Measurements from ENCODE around the gene TTBK1.

The TTBK1 gene

DNA sequence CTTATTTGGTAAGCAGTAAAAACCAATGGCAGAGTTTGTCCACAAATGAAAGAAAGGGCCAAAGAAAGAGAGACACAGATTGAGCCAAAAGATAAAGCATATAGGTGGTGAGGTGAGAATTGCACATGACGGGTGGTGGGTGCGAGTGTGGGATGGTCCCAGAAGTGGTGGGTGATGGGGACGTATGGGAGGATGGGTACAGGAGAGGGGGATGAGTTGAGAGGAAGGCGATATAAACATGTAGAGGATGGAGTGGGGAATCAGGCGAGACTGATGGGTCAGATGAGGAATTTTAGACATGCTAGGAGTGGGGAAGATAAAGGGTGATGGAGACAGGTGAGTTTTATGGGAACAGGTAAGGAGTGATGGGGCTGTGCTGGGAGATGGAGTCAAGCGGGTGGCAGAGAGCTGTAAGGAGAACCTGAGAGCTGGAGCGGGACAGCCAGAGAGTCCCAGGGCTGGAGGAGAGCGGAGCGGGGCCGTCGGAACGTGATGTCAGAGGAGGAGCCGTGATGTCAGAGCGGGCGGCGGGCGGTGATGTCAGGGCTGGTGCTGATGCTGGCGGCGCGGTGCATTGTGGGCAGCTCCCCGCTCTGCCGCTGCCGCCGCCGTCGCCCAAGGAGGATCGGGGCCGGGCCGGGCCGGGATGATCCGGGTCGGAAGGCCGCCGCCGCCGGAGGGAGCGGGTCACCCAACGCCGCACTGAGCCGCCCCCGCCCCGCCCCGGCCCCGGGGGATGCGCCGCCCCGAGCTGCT, at the start of gene TTBK1:
TSS of gene TTBK1 (plus strand) at position 574 of the 756 bp plus-strand sequence. CDS start 3,180 bp downstream, outside the sequence.
- Histone ChIP-seq H3K36me3 (no peaks in the 10 kb centered on the region), H3K9ac (no peak within 1 kb of the TSS), H3K4me3 (peak within 1 kb of the TSS; percentile 31; the same call in 1 of the 2 replicates), H3K27ac (no peak within 1 kb of the TSS), H3K4me2 (no peak within 1 kb of the TSS), H3K27me3 (peaks cover 74% of the 10 kb centered on the region), H3K9me3 (peaks cover 8% of the 10 kb centered on the region), H3K4me1 (peaks cover 15% of the 10 kb centered on the region), H4K20me1 (no peaks in the 10 kb centered on the region)
- no peak for TF ChIP-seq Cebpa-rat (IDR thresholded peaks at IDR 0.05)

DNA sequence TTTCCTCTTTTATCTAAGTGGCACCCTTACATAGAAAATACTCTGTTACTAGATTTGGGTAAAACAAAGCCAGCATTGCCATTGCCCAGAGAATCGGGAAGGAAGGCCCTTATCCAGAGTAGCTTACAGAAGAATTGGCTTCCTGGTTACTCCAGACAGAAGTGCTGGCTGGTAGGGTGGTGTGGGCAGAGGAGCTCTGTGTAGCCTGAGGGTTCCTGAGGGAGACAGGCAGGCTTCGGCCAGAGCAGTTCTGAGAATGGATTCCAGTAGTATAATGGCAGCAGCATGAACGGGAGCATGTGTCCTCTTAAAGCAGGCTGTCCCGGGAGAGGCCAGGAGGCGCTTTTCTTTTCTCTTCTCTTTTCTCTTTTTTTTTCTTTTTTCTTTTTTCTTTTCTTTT, 49.4 kb upstream of the TTBK1 start:
- no peak overlapping the region for H3K9ac ChIP-seq
- H4K20me1 ChIP-seq, result no peaks in the 10 kb centered on the region
- peaks cover 77% of the 10 kb centered on the region for H3K36me3 ChIP-seq
- H3K9me3 ChIP-seq, result no peaks in the 10 kb centered on the region
- H3K4me2 ChIP-seq, result no peak overlapping the region
- TF ChIP-seq Cebpa-rat (IDR thresholded peaks at IDR 0.05), result no peak
- H3K27ac ChIP-seq, result no peak overlapping the region
- no peaks in the 10 kb centered on the region for H3K27me3 ChIP-seq
- no peaks in the 10 kb centered on the region for H3K4me1 ChIP-seq
- no peak overlapping the region for H3K4me3 ChIP-seq

DNA sequence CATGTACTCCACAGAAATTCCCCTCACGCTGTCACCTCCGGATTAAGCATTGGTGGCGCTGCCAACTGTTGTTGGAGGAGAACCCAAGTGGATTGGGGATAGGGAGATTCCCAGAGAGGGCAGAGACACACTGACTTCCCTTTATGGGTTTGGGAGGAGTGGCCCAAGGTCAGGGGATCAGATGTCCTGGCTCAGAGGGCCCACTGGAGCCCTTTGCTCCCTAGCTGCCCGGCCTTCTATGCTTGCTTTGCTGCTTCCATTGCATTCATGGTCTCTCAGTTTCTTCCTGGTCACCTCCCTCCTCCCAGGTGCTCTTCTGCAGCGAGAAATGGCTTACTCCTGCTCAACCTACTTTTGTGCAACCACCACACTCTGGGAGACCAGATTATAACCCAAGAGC, 46.9 kb upstream of the TTBK1 start:
- Histone ChIP-seq H3K9me3 (no peaks in the 10 kb centered on the region), H3K36me3 (peaks cover 93% of the 10 kb centered on the region), H3K4me2 (no peak overlapping the region), H3K9ac (no peak overlapping the region), H3K4me3 (no peak overlapping the region), H3K4me1 (no peaks in the 10 kb centered on the region), H4K20me1 (no peaks in the 10 kb centered on the region), H3K27me3 (no peaks in the 10 kb centered on the region), H3K27ac (no peak overlapping the region)
- TF ChIP-seq Cebpa-rat (IDR thresholded peaks at IDR 0.05), result no peak

DNA sequence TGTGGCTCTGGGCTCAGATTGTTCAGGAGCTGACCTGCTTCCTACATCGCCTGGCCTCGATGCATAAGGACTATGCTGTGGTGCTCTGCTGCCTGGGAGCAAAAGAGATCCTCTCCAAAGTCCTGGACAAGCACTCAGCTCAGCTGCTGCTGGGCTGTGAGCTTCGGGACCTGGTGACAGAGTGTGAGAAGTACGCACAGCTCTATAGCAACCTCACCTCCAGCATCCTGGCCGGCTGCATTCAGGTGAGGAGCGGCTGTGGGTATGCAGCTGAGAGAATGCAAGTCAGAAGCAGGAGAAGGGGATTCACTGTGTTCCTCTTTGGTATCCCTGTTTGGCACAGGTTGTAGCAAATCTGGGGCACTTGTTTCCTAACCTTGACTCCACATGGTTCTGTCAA, 43.4 kb upstream of the TTBK1 start:
- no peak overlapping the region for H3K4me2 ChIP-seq
- H3K27me3 ChIP-seq, result no peaks in the 10 kb centered on the region
- TF ChIP-seq Cebpa-rat (IDR thresholded peaks at IDR 0.05), result no peak
- H3K9me3 ChIP-seq, result no peaks in the 10 kb centered on the region
- no peak overlapping the region for H3K9ac ChIP-seq
- no peak overlapping the region for H3K27ac ChIP-seq
- no peaks in the 10 kb centered on the region for H3K4me1 ChIP-seq
- no peaks in the 10 kb centered on the region for H4K20me1 ChIP-seq
- H3K36me3 ChIP-seq, result peaks cover 87% of the 10 kb centered on the region
- no peak overlapping the region for H3K4me3 ChIP-seq

DNA sequence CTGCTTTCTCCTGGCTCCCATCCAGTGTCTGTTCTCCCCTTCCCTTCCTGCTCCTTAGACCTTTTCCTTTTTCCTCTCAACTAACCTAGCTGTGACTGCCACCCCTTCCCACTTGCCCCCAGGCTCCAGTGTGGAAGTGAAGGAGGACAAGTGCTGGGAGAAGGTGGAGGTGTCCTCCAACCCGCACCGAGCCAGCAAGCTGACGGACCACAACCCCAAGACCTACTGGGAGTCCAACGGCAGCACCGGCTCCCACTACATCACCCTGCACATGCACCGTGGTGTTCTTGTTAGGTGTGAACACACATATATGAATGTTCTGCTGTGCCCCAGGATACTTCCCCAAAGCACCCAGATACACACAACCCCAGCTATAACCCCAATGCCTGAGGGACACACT, 42.7 kb upstream of the TTBK1 start:
- H3K27ac ChIP-seq, result no peak overlapping the region
- H4K20me1 ChIP-seq, result no peaks in the 10 kb centered on the region
- H3K4me1 ChIP-seq, result no peaks in the 10 kb centered on the region
- H3K4me2 ChIP-seq, result no peak overlapping the region
- H3K27me3 ChIP-seq, result no peaks in the 10 kb centered on the region
- H3K9me3 ChIP-seq, result no peaks in the 10 kb centered on the region
- no peak overlapping the region for H3K9ac ChIP-seq
- no peak for TF ChIP-seq Cebpa-rat (IDR thresholded peaks at IDR 0.05)
- H3K36me3 ChIP-seq, result peaks cover 87% of the 10 kb centered on the region
- no peak overlapping the region for H3K4me3 ChIP-seq

DNA sequence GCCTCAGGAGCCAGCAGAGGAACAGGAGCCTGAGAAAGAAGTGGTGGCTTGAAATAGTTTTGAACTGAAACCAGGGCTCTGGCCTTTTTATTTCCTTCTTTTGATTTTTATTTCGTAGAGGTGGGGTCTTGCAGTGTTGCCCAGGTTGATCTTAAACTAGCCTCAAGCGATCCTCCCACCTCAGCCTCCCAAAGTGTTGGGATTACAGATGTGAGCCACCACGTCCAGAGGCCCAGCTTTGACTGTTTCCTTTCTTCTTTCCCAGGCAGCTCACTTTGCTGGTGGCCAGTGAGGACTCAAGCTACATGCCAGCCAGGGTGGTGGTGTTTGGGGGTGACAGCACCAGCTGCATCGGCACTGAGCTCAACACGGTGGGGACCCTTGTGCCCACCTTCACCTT, 40.8 kb upstream of the TTBK1 start:
- Histone ChIP-seq H3K9me3 (no peaks in the 10 kb centered on the region), H3K4me1 (no peaks in the 10 kb centered on the region), H3K4me2 (no peak overlapping the region), H3K27me3 (no peaks in the 10 kb centered on the region), H3K27ac (no peak overlapping the region), H3K9ac (no peak overlapping the region), H3K4me3 (no peak overlapping the region), H3K36me3 (peaks cover 76% of the 10 kb centered on the region), H4K20me1 (no peaks in the 10 kb centered on the region)
- TF ChIP-seq Cebpa-rat (IDR thresholded peaks at IDR 0.05), result no peak

DNA sequence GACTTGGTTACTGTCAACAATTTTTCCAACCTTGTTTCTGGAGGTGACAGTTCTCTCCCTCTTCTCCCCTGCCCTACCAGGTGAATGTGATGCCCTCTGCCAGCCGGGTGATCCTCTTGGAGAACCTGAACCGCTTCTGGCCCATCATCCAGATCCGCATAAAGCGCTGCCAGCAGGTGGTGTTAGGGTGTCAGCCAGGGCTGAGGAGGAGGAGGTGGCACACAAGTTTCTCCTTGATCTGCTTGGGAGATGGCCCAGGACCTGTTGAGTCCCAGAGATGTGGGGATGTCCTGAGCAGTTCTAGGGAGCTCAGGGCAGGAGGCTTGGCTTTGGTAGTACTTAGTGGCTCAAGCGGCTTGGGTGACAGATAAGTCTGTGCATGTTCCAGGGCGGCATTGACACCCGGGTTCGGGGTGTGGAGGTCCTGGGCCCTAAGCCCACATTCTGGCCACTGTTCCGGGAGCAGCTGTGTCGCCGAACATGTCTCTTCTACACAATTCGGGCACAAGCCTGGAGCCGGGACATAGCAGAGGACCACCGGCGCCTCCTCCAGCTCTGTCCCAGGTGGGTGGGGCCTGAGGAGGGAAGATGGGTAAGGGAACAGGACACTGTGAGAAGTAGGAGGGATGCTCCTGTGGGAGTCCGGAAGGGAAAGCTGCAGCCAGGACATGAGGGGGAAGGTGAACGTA, 40.1 kb upstream of the TTBK1 start:
- Histone ChIP-seq H3K4me1 (no peaks in the 10 kb centered on the region), H3K4me2 (no peak overlapping the region), H4K20me1 (no peaks in the 10 kb centered on the region), H3K36me3 (peaks cover 69% of the 10 kb centered on the region), H3K4me3 (no peak overlapping the region), H3K9ac (no peak overlapping the region), H3K9me3 (no peaks in the 10 kb centered on the region), H3K27ac (no peak overlapping the region), H3K27me3 (no peaks in the 10 kb centered on the region)
- no peak for TF ChIP-seq Cebpa-rat (IDR thresholded peaks at IDR 0.05)

DNA sequence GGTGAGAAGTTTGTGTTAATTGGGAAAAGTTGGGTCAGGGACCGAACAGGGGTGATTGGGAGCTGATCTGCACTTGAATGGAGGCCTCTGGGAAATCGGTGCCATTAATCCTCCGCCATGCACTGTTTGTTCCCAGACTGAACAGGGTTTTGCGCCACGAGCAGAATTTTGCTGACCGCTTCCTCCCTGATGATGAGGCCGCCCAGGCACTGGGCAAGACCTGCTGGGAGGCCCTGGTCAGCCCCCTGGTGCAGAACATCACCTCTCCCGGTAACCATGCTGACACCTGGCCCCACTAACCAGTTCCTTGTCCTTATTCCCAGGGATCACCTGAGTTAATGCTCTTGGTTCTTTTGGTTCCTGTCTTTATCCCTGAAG, 39.6 kb upstream of the TTBK1 start:
- Histone ChIP-seq H3K27ac (no peak overlapping the region), H3K36me3 (peaks cover 63% of the 10 kb centered on the region), H3K9ac (no peak overlapping the region), H3K27me3 (no peaks in the 10 kb centered on the region), H3K4me3 (no peak overlapping the region), H3K4me1 (no peaks in the 10 kb centered on the region), H4K20me1 (no peaks in the 10 kb centered on the region), H3K4me2 (no peak overlapping the region), H3K9me3 (no peaks in the 10 kb centered on the region)
- TF ChIP-seq Cebpa-rat (IDR thresholded peaks at IDR 0.05), result no peak

DNA sequence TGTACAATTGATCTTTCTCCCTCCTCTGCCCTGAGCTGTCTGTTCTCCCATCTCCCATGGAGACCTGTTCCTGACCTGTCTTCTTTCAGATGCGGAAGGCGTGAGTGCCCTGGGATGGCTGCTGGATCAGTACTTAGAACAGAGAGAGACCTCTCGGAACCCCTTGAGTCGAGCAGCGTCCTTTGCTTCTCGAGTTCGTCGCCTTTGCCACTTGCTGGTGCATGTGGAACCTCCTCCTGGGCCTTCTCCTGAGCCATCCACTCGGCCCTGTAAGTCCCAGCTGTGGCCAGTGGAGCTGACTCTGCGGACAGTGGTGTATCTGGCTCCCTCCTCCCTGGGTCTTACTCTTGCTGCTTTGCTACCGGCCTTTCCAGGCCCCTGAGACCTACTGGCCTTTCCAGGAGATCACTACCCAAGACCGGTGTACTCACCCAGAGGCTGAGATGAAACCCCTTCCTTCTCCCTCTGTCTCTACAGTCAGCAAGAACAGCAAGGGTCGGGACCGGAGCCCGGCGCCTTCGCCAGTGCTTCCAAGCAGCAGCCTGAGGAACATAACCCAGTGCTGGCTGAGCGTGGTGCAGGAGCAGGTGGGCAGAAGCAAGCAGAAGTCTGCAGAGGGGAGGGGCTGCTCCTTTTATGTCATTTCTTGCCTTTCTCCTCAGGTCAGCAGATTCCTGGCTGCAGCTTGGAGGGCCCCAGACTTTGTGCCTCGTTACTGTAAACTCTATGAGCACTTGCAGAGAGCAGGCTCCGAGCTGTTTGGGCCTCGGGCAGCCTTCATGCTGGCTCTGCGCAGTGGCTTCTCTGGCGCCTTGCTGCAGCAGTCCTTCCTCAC, 38.8 kb upstream of the TTBK1 start:
- peaks cover 55% of the 10 kb centered on the region for H3K36me3 ChIP-seq
- no peak overlapping the region for H3K9ac ChIP-seq
- TF ChIP-seq Cebpa-rat (IDR thresholded peaks at IDR 0.05), result no peak

DNA sequence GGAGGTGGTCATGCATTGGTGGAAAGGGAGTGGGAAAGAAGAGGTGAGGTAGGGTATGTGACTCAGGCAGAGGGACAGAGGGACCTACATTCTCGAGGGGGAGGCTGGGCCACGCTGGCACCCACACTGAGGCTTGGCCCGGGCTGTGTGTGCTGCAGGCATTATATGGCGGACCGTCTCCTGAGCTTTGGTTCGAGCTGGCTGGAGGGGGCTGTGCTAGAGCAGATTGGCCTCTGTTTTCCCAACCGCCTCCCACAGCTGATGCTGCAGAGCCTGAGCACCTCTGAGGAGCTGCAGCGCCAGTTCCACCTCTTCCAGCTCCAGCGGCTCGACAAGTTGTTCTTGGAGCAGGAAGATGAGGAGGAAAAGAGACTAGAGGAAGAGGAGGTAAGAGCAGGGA, 37.4 kb upstream of the TTBK1 start:
- H3K27me3 ChIP-seq, result no peaks in the 10 kb centered on the region
- H3K36me3 ChIP-seq, result peaks cover 42% of the 10 kb centered on the region
- no peak overlapping the region for H3K4me3 ChIP-seq
- no peaks in the 10 kb centered on the region for H3K9me3 ChIP-seq
- H3K27ac ChIP-seq, result no peak overlapping the region
- no peak overlapping the region for H3K4me2 ChIP-seq
- H3K9ac ChIP-seq, result no peak overlapping the region
- no peak for TF ChIP-seq Cebpa-rat (IDR thresholded peaks at IDR 0.05)
- H4K20me1 ChIP-seq, result no peaks in the 10 kb centered on the region
- H3K4me1 ChIP-seq, result no peaks in the 10 kb centered on the region

More for the DNA sequence above, 38.8 kb upstream of the TTBK1 start:
- Histone ChIP-seq H3K27ac (no peak overlapping the region), H3K4me2 (no peak overlapping the region), H3K27me3 (no peaks in the 10 kb centered on the region), H3K4me1 (no peaks in the 10 kb centered on the region), H4K20me1 (no peaks in the 10 kb centered on the region), H3K4me3 (no peak overlapping the region), H3K9me3 (no peaks in the 10 kb centered on the region)

All from BLaER1 (cell line).